Progenitor cell of endocrine pancreas (in vitro differentiated cells): ENCODE results near the gene HEATR1. TPM values are rescaled to one million over a fixed set of nuclear protein-coding genes. Genes with fewer than 3 reads are reported as not detected.
"Not testable (repeated sequence)": the region's sequence is repeated elsewhere in the genome, so short reads cannot be mapped to it uniquely, and the experiment has no call there.

Source experiments
- DNase-seq: peaks from one replicate; pipeline ENCODE4 v3.0.0; 2021; ENCODE audit warnings: low spot score; ENCODE audit not compliant: unreplicated experiment
- H3K27ac Mint-ChIP-seq: 2 replicates; pipeline ENCODE4 v1.8.0; 2021; ENCODE audit warnings: mild to moderate bottlenecking, moderate library complexity, mixed read lengths
- H3K27me3 Mint-ChIP-seq: 2 replicates; pipeline ENCODE4 v1.8.0; 2021; ENCODE audit warnings: mixed read lengths
- H3K36me3 Mint-ChIP-seq: 2 replicates; pipeline ENCODE4 v1.8.0; 2022; ENCODE audit warnings: mixed read lengths; ENCODE audit not compliant: insufficient read depth
- H3K4me1 Mint-ChIP-seq: 2 replicates; pipeline ENCODE4 v1.8.0; 2021; ENCODE audit warnings: low read depth, mixed read lengths
- H3K4me3 Mint-ChIP-seq: 2 replicates; pipeline ENCODE4 v1.8.0; 2021; ENCODE audit warnings: low read depth, mild to moderate bottlenecking, moderate library complexity, mixed read lengths
- H3K9me3 Mint-ChIP-seq: 2 replicates; pipeline ENCODE4 v1.8.0; 2021; ENCODE audit warnings: low read depth, mixed read lengths
- total RNA-seq: library from RNA; stranded (reverse); gene quantifications from 2 replicates; pipeline ENCODE4 v1.2.1, GENCODE V29; 2021
- TF ChIP-seq, protein P1 (sequence below): fragments of 200-600 bp; sonication (generic); IDR thresholded peaks from one replicate; pipeline ENCODE4 v1.5.0; 2021; ENCODE audit warnings: antibody characterized with exemption, mild to moderate bottlenecking; ENCODE audit not compliant: unreplicated experiment

Gene HEATR1
- total RNA-seq, 1 donor from 2014 or later, result 55.9 TPM

DNA sequence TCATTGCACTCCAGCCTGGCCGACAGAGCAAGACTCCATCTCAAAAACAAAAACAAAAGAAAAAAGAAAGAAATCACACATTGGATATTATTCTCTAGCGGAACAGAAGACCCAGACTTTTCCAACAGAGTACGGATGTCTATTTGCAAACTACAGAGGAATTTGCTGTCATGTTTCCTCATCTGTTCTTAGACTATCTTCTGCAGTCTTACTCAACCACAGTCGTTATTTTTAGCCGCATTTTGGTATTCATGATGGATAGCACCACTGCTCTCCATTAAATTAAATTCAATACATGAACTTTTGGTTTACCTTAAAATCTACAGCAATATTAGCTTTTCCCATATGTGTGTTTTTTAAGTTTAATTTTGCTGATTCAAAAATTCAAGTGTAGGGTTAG lies 14.2 kb upstream of the HEATR1 start:
- Mint-ChIP-seq H3K4me1 (no peaks in the 10 kb centered on the region), H3K27me3 (peaks cover 24% of the 10 kb centered on the region), H3K9me3 (peaks cover 14% of the 10 kb centered on the region), H3K4me3 (no peak overlapping the region), H3K36me3 (no peaks in the 10 kb centered on the region), H3K27ac (no peak overlapping the region)
- no peak for DNase-seq
- TF ChIP-seq, protein P1, sequence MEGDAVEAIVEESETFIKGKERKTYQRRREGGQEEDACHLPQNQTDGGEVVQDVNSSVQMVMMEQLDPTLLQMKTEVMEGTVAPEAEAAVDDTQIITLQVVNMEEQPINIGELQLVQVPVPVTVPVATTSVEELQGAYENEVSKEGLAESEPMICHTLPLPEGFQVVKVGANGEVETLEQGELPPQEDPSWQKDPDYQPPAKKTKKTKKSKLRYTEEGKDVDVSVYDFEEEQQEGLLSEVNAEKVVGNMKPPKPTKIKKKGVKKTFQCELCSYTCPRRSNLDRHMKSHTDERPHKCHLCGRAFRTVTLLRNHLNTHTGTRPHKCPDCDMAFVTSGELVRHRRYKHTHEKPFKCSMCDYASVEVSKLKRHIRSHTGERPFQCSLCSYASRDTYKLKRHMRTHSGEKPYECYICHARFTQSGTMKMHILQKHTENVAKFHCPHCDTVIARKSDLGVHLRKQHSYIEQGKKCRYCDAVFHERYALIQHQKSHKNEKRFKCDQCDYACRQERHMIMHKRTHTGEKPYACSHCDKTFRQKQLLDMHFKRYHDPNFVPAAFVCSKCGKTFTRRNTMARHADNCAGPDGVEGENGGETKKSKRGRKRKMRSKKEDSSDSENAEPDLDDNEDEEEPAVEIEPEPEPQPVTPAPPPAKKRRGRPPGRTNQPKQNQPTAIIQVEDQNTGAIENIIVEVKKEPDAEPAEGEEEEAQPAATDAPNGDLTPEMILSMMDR, result no peak

GRCh38 chr1:236615399-236616148 lies 11.3 kb upstream of the HEATR1 start:
- DNase-seq, result no peak
- TF ChIP-seq, protein P1, result no peak
- Mint-ChIP-seq H3K4me1 (no peaks in the 10 kb centered on the region), H3K4me3 (no peak overlapping the region), H3K27me3 (peaks cover 33% of the 10 kb centered on the region), H3K9me3 (no peaks in the 10 kb centered on the region), H3K27ac (no peak overlapping the region), H3K36me3 (no peaks in the 10 kb centered on the region)

DNA sequence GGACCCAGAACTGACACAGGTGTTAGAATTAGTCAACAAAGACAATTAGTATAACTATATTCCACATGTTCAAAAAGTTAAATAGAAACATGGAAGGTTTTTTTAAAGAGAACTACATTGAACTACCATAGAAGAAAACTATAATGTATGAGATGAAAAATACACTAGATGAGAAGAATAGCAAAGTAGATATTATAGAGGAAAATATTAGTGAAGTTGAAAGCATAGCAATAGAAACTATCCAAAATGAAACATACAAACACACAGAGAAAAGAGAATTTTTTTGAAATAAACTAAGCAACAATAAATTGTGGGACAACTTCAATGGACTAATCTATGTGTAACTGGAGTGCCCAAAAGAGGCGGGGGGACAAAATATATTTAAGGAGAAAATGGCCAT lies 8.0 kb upstream of the HEATR1 start:
- Mint-ChIP-seq H3K27me3 (peaks cover 28% of the 10 kb centered on the region), H3K4me1 (no peaks in the 10 kb centered on the region)
- no peak for DNase-seq

DNA sequence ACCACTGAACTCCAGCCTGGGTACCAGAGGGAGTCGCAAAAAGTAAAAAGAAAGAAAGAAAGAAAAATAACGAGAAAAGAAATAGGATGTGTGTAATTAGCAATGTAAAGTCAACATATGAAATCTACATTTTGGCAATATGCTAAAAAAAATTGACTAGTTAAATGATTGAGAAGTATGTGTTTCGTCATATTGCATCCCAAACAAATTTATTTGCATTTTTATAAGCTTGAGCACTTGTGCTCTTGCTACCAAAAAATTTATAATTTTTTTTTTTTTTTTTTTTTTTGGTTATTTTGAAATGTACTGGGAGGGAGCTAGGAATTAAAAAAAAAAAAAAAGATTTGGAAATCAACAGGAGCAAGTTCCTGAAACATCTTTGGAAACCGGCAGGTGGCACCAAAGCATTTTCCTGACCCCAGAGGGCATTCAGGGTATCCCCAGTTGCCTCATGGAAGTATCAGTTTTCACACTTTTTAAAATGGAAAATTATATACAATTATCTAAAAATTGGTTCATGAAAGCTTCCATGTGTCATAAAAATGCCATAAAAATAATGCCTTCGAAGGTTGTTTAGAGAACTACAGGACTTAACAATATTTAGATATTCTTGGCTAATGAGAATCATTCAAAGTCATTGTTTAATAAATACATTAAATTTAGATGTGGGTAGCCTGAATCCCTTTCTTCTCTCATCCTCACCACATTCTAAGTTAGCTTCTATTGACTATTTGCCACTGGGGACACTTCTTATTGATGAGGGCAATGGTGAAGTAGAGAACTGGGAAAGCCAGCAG lies 4.8 kb upstream of the HEATR1 start:
- TF ChIP-seq, protein P1, result peak; percentile 84
- H3K36me3 Mint-ChIP-seq, result no peaks in the 10 kb centered on the region
- H3K9me3 Mint-ChIP-seq, result no peaks in the 10 kb centered on the region
- no peak overlapping the region for H3K4me3 Mint-ChIP-seq
- no peak overlapping the region for H3K27ac Mint-ChIP-seq
- peaks cover 17% of the 10 kb centered on the region for H3K27me3 Mint-ChIP-seq
- DNase-seq, result peak; percentile 53
- H3K4me1 Mint-ChIP-seq, result no peaks in the 10 kb centered on the region

More for the DNA sequence above, 8.0 kb upstream of the HEATR1 start:
- Mint-ChIP-seq H3K27ac (no peak overlapping the region), H3K4me3 (no peak overlapping the region), H3K9me3 (no peaks in the 10 kb centered on the region), H3K36me3 (no peaks in the 10 kb centered on the region)
- TF ChIP-seq, protein P1, result no peak

- not testable (repeated sequence) for H3K9me3 Mint-ChIP-seq, DNase-seq, H3K27ac Mint-ChIP-seq, H3K4me3 Mint-ChIP-seq, H3K36me3 Mint-ChIP-seq
- Mint-ChIP-seq H3K4me1 (peaks cover 10% of the 10 kb centered on the region), H3K27me3 (peaks cover 14% of the 10 kb centered on the region)
Observed at GRCh38 chr1:236607597-236607996, 3.3 kb upstream of the HEATR1 start.
